GM18517 (cell line): Measurements from ENCODE around the gene RRP1.

Experiments
- ATAC-seq: cut with Tn5 transposase; IDR thresholded peaks from one replicate; pipeline ENCODE4 v1.9.1; 2021; ENCODE audit warnings: mild to moderate bottlenecking, moderate library complexity; ENCODE audit not compliant: unreplicated experiment

Gene RRP1

DNA sequence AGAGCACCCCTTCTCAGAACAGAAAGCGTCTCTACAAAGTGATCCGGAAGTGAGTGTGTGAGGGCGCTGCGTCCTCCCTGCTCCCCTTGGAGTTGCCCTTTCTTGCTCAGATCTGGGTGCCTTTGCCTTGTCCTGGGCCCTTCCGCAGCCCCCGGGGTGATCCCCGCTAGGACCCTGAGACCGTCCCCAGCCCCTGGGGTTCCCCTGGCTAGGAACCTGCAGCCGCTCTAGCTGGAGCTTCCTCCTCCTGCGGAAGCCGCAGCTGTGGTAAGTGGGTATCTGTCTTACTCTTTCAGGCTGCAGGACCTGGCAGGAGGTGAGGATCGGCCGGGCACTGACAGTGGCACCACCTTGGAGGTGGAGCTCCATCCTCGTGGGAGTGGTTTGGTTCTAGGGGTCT, 11.2 kb downstream of the RRP1 start:
- no peak for ATAC-seq

DNA sequence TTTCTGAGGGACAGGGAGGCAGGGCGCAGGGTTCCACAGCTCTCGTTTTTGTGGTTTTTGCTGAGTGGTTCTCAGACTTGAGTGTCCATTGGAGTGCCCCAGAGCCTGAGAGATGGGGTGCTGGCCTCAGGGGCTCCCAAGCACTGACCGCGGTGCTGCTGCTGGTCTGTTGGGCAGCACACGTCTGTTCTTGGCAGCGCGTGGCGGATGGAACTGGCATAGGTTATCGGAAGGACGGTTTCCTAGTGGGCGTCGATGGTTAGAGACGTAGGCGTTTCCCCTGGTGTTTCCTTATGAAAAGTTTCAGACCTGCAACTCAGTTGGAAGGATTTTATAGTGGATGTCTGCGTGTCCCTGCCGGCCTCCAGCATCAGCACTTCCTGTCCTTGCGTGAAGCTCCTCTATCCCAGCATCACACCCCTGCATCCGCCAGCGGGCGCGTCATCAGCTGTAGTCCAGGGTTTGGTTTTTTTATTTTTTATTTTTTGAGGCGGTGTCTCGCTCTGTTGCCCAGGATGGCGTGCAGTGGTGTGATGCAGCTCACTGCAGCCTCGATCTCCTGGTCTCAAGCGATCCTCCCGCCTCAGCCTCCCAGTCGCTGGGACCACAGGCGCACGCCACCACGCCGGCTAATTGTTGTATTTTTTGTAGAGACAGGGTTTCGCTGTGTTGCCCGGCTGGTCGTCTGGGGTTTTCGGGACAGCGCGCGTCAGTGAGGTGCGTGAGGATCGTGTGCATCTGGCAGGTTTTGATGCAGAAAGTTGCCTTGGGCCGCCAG, 11.8 kb downstream of the RRP1 start:
- no peak for ATAC-seq

DNA sequence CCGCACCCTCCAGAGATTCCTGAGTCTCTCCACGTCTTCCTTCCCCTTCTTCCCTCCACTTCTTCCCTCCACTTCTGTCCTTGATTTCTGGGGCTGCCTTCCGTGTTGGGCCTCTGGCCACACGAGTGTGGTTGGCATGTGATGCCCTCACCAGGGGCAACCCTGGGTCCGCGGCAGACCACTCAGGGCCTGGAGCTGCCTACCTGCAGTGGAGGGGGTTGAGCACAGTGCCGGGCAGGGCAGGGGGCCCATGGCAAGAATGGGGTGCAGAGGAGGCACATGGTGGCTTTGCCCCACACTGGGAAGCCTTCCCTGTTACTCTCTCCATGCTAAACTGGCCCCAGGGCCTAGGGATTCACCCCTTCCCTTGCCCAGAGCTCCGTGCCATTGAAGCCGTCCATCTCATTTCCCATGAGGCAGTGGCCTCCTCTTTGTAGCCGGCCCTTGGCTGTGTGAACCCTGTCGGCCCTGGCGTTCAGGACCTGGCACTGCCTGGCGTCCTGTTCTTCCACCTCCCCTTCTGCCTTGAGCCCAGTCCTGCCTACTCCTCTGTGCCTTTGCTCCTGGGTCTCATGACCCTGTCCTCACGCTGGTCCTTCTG, 13.4 kb downstream of the RRP1 start:
- ATAC-seq: no peak

DNA sequence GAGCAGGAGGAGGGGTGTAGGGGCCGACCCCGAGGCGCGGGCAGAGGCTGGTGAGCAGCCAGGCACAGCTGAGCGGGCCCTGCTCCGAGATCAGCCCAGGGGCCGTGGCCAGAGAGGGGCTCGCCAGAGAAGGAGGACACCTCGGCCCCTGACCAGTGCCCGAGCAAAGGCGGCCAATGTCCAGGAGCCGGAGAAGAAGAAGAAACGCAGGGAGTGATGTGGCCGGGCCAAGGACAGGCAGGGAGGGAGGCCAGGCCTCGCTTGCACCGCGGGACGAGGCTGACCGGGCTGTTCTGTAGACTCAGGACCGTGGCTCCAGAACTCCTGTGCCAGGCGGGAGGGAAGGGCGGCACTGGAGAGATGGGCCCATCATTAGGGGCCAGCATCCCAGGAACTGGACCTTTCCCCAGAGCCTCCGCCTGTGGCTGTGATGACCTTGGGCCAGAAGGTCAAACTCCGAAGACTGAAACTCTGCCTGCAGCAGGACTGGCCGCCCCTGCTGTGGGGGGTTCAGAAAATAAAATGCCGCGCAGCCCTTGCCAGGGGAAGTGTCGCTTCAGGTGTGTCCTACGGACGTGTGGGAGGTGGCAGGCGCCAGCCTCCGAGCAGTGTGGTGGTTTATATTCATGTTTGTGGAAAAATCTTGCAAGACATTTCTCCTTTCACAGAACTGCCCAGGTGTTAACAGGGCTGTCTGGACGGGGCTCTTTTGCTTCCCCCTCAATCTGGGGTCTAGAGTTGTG, 14.4 kb downstream of the RRP1 start:
- ATAC-seq: no peak

DNA sequence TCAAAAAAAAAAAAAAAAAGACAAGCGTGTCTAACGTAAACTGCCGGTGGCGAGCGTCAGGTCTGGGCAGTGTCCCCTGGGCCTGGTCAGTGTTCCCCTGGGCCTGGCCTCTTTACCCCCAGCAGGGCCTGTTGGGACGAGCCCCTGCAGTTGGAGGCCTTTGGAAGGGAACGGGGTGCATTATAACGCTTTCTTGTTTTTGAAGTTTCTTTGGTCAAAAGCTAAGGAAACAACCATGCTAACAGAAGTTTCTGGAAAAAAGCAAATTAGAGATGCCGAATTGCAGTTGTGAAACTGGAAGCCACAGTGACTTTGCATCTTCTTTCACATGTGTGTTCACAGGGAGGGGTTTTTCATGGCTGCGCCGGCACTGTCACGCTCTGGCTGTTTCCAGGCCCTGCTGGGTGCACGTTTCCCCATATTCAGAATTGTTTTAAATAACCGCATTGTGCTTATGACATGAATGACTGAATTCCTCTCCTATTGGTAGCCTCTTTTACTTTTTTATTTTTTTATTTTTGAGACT, 16.0 kb downstream of the RRP1 start:
- ATAC-seq: peak; percentile 95

DNA sequence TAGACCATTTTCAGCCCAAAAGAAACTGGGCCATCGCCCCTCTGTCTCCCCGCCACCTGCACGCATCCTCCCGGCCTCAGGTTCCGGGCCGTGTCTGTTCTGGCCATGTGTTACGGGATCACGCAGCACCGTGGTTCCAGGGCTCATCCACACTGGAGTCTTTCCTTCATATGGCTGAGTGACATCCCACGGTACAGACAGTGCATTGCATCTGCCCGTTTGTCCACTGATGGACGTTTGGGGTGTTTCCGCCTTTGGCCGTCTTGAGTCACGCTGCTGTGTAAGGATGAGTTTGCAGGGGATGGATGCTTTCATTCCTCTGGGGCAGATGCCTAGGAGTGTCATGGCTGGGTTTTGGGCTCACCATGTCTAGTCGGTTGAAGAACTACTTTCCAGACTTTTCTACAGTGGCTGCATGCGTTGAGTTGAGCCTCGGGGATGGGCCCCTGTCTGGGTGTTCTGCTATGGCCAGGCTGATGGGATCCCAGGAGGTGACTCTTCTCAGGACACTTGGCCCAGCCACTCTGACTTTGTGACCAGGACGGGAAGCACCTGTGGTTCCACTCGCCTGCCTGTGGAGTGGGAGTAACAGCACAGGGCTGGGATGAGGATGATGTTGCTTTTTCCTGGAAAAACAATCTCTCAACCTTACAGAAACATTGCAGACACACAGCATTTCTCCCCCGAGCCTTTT, 16.8 kb downstream of the RRP1 start:
- ATAC-seq: no peak

DNA sequence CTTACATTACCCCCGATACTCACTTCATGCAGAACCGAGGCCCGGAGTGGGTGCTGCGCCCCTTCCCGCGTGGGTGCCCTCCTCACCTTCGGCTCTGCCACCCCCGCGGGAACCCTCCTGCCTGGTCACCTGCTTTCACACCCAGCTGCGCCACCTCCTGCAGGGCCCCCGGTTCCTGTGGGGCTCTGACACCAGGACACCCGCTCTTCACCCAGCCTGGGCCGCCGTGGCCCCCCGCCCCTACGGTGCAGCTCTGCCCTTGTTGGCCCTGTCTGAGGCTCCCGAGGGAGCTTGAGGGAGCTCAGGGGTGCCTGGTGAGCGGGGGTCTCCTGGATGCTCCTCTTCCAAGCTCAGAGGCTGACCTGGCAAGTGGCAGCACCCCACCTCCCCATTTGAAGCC, 19.0 kb downstream of the RRP1 start:
- no peak for ATAC-seq

DNA sequence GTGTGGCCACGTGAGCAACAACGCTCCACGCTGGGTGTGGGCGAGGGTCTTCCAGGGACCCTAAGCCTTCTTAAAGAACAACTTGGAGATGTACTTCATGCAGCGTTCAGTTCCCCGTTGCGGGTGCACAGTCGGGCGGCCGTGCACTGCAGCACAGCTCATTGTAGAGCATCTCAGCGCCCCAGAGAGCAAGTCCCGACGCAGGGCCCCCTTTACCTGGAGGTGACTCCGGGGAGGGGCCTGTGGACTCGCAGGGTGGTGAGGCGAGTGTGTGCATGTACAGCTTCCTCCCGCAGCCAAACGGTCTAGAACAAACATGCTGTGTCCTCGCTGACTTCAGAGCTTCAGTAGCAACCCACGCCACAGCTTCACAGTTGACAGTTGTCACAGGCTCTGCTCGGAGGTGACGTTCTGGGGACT, 19.5 kb downstream of the RRP1 start:
- no peak for ATAC-seq

DNA sequence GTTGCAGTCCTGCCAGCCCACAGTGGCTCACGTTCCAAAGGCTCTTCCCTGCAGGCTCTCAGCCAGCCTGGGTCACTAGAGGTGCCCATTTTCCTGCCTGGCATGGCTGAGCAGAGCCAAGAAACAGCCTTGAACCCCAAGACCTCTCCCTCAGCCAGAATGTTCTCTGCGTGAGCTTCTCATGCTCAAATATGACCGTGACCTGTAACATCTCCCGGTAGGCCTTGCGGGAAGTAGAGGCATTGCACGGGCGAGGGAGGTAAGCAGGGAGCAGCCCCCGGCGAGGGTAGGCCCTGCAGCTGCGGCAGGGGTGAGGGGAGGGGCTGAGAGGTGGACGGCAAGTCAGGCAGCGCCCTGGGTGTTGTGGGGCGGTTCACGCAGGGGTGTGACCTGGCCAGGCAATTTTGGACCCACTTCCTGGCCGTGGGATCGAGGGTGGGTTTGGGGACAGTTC, 20.0 kb downstream of the RRP1 start:
- ATAC-seq: no peak

DNA sequence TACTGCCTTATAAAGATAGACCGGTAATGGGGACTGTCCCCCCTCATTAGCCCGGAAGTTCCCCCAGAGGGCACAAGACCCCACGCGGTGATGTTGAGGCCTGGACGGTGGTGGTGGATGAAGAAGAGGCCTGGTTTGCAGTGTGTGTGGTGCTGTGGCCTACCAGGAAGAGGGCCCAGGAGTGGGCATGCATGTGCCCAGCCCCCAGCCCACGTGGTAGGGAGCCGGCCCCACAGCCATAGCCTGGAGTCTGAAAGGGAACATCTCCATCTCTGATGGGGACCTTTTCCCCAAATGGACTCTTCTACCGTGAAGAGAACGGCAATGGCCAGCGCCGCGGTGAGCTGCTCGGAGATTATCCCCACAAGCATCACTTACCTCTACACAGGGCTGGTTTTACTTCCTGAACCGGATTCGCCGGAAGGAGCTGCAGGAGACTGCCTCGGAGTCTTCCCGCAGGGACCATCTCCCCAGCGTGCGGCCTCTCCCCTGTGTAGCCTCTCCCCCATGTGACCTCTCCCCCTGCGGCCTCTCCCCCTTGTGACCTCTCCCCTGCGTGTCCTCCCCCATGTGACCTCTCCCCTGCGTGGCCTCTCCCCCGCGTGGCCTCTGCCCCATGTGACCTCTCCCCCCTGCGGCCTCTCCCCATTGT, 20.6 kb downstream of the RRP1 start:
- ATAC-seq: no peak

DNA sequence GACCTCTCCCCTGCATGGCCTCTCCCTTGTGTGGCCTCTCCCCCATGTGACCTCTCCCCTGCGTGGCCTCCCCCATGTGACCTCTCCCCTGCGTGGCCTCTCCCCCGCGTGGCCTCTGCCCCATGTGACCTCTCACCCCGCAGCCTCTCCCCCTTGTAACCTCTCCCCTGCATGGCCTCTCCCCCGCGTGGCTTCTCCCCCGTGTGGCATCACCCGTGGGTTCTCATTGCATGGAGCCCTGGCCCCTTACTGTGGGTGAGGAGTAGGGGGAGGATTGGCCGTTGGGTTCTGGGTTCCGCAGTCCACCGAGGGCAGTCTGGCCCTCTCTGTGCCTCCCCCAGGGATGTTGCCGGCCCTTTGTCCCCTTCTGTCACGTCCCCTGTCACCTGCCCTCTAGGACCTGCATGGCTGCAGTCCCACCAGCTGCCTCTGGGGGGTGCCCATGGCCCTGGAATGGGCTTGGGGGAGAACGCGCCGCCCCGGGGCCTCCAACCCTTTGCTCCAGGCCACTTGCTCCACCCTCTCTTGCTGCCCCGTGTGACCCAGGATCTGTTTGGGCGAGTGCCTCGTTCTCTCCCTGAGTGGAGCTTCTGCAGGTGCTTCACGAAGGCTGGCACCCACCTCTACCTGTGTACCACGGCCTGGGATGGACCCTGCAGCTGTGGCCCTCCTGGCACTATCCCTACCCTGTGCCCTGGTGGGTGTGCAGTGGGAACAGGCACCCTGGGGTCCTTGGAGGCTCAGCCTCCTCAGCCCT, 21.3 kb downstream of the RRP1 start:
- no peak for ATAC-seq

DNA sequence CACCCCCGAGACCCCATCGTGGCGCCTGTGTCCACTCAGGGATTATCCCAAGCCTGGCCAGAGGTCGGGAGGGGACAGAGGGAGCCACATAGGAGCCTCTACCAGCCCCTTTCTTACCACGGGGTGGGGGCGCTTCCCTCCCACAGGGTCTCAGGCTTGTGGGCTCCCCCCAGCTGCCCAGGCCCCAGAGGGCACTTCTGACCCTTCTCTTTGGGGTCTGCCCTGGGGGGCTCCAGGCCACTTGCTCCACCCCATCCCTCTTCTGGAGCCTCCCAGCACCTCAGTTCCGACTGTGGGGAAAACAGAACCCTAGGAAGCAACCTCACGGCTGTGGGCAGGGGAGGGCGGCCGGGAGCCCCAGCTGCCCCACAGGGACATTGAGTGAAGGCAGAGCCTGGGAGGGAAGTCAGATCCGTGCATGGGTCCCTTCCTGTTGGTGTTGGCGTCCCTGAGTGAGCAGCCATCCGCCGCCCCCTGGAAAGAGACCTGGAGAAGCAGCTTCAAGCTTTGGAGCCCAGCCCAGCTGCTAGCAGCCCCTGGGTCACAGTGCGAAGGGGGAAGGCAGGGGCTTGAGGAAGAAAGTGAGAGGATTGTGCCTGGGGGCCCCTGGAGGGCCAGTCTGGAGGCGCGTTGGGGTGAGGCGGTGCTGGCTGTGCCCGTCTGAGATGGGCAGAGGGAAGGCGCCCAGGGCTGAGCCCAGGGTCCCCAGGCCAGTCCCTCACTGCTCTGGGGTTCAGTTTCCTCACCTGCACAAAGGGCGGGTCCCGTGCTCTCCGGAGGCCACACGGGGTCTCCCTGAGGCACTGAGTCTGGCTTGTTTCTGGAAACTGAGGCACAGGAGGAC, 22.1 kb downstream of the RRP1 start:
- no peak for ATAC-seq

DNA sequence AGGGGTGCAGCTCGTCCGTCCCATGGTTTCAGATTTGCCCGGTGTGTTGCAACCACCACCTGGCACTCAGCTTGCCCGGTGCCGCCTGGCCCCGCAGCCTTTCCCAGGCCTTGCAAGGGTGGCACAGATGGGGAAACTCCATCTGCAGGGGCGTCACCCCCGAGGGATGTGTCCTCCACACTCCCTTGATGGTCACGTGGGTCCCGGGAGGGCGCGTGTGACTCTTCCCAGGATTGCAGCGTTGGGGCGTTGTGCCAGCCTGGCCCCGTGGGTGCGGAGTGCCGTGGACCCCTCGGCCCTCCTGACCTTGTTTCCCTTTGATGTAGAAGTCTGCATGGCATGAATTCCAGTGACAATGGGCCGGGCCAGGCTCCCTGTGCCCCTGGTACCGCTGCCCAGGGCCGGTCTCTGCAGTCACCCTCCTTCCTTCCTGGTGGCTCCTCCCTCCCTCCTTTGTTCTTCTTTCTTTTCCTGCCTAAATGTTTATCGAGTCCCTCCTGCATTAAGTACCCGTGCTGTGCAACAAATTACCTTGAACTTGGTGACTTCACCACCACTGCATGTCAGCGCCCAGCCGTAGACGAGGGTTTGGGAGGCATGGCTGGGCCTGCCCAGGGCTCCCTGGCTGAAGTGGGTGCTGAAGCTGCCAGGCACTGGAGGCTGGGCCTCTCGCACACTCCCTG, 22.9 kb downstream of the RRP1 start:
- ATAC-seq: no peak

DNA sequence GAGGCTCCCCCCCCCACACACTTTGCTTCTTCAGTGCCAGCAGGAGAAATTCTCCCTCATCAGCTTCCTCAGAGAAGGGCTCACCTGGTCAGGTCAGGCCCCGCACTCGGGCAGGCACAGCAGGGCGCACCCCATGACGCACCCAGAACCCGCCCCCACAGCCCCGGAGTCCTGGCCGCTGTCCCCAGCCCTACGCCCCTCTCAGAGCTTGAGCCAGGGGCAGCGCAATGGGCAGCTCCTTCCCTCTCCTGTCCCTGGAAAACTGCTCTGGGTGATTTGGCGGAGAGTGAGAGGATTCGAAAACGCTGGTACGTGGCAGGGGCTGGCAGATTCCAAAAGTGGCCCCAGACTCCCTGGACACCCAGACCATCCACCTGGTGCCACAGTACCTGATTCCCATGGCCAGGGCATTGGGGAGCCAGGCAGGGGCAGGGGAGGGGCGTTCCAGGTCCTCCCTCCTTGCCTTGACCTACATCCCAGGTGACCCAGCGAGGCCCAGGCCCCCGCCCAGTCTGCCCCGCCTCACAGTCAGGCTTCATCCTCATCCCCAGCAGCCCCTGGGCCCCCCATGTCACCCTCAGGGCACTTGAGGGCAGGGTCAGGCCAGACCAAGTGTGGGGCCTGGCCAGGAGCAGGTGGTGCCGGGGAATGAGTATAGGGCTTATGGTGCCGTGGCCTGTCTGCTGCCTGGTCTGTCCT, 23.7 kb downstream of the RRP1 start:
- ATAC-seq: no peak

DNA sequence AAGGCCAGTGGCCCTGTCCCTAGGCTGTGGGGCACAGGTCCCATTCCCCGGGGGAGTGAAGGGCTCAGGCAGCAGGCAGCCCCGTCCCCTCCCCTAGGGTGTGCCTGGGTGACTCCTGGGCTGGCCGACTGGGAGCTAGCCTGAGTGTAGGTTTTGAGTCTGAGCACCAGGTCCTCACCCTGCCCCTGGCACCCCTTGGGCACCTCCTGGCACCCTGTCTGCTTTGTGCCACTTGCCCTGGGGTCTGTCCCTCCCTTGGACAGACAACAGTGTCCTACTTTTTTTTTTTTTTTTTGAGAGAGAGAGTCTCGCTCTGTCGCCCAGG, 24.2 kb downstream of the RRP1 start:
- no peak for ATAC-seq

DNA sequence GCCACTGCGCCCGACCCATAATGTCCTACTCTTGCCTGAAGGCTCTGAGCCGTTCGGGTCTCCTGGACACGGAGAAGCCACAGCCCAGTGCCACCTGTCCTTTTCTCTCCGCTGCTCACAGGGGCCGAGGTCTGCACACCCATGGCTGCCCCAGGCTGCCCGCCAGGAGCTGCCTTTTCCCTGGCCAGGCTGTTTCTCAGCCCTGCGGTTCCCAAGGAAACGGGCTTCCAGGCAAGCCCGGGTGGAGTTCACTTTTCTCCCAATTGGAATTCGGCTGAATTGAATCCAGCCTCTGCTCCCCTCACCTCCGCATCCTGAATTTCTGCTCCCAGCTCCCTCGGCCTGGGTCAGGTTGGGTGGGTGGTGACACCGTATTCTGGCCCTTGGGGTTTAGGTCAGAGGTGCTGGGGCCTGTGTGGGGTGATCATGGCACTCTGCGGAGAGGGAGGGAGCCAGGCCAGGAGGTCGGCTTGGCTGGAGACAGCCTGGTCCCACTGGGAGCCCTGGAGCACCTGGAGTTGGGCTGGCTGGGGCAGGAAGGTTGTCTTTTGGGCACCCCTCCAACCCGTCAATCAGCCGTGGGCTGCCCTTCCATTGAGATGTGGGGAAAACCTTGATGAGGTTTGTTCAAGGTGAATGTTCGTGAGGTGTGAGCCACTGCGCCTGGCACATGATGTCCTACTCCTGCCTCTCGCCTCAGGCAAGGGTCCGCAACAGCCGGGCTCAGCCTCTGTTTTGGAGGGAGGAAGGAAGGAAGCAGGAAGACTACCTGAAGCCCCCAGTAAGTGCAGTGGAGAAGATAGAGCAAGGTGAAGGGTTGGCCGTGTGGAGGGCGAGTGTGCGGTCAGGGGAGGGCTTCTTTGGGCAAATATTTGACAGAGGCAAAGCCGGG, 25.1 kb downstream of the RRP1 start:
- ATAC-seq: no peak

DNA sequence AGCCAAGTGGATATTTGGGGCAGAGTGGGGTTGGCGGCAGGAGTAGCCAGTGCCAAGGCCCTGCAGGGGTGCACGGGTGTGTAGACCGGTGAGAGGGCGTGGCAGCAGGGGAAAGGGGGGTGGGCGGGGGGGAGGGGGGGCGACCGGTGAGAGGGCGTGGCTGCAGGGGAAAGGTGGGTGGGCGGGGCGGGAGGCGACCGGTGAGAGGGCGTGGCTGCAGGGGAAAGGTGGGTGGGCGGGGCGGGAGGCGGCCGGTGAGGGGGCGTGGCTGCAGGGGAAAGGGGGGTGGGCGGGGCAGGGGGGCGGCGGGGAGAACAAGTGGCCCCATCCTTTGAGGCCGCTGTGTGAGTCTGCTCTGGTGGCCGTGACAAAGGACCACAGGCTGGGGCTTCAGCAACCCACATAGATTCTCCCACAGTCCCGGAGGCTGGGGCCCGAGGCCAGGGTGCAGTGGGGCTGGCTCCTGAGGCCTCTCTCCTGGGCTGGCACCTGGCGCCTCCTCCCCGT, 25.8 kb downstream of the RRP1 start:
- no peak for ATAC-seq
